Subcutaneous abdominal adipose tissue (tissue), 5 donors: ENCODE results near the gene NUDCD2.
"Not testable (repeated sequence)": the region's sequence is repeated elsewhere in the genome, so short reads cannot be mapped to it uniquely, and the experiment has no call there.

Experiments
- H3K27ac ChIP-seq: one replicate; pipeline ENCODE4 v1.7.0; 2013; ENCODE audit warnings: low read depth, mild to moderate bottlenecking, inconsistent platforms, low read length, moderate library complexity
- H3K27me3 ChIP-seq, 5 donors: one replicate each; pipeline ENCODE4 v1.7.0; 2013; ENCODE audit warnings: low read length in 5 of 5, inconsistent platforms in 1 of 5; ENCODE audit not compliant: control insufficient read depth in 5 of 5, insufficient read depth in 4 of 5
- H3K36me3 ChIP-seq, 5 donors: one replicate each; pipeline ENCODE4 v1.7.0; 2013; ENCODE audit warnings: low read length in 5 of 5; ENCODE audit not compliant: control insufficient read depth in 5 of 5, insufficient read depth in 5 of 5
- H3K4me1 ChIP-seq, 5 donors: one replicate each; pipeline ENCODE4 v1.7.0; 2013; ENCODE audit warnings: low read length in 5 of 5, mild to moderate bottlenecking in 3 of 5, moderate library complexity in 1 of 5; ENCODE audit not compliant: control insufficient read depth in 5 of 5, insufficient read depth in 5 of 5
- H3K4me3 ChIP-seq, 5 donors: one replicate each; pipeline ENCODE4 v1.7.0; 2013; ENCODE audit warnings: low read length in 5 of 5, low read depth in 1 of 5
- H3K9ac ChIP-seq, 5 donors: one replicate each; pipeline ENCODE4 v1.7.0; 2013; ENCODE audit warnings: low read length in 5 of 5, mild to moderate bottlenecking in 4 of 5, moderate library complexity in 3 of 5
- H3K9me3 ChIP-seq, 5 donors: one replicate each; pipeline ENCODE4 v1.7.0; 2013; ENCODE audit warnings: low read length in 5 of 5; ENCODE audit not compliant: control insufficient read depth in 5 of 5
- donor health status: healthy.
- donor health status: healthy.
- donor health status: healthy.
- donor health status: healthy.
- donor health status: healthy.

Gene NUDCD2

DNA sequence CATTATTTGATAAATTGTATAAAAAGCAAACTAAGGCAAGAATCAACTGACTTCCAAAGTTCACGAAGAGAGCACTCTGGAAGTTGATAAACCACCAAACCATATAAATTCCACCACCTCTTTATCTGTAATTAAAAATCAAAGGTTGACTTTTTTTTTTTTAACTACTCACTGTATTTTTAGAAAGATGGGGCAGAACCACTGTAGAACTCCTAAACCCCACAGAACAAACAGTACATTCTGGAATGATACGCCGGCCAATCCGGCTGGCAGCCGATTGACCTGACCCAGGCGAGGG lies 22.9 kb downstream of the NUDCD2 start:
- Histone ChIP-seq H3K27ac (peak overlapping the region; percentile 95), H3K4me1 (peaks cover 0 to 30% (median 22%) of the 10 kb centered on the region in 5 donors), H3K9me3 (no peaks in the 10 kb centered on the region), H3K36me3 (peaks cover 9 to 14% (median 10%) of the 10 kb centered on the region in 5 donors), H3K27me3 (no peaks in the 10 kb centered on the region), H3K9ac (peak overlapping the region in 3 of 5 donors; percentile 45 to 57 (median 56)), H3K4me3 (peak overlapping the region; percentile 41 to 94 (median 84))

DNA sequence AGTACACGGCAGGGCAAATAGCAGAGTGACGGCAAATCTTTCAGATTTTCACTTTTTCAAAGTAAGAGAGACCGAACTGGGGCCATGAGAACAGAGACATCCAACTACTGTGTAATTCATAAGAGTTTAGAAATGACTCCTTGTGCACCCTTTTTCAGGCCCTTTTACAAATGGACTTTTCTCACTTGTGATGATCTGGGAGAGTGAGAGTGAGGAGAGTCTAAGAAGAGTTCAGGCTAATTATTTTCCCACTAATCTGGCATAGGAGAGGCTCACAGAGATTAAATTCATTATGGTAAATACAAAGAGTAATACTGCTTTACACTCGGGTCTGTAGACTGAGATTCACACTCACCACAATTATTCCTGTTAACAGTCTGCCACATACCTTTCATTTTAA lies 23.4 kb downstream of the NUDCD2 start:
- Histone ChIP-seq H3K27me3 (no peaks in the 10 kb centered on the region), H3K9ac (peak overlapping the region in 4 of 5 donors; percentile 4 to 57 (median 31)), H3K36me3 (peaks cover 6 to 10% (median 7%) of the 10 kb centered on the region in 5 donors), H3K4me3 (peak overlapping the region in 4 of 5 donors; percentile 41 to 94 (median 84)), H3K9me3 (no peaks in the 10 kb centered on the region), H3K27ac (peak overlapping the region; percentile 95), H3K4me1 (peaks cover 0 to 30% (median 22%) of the 10 kb centered on the region in 5 donors)

DNA sequence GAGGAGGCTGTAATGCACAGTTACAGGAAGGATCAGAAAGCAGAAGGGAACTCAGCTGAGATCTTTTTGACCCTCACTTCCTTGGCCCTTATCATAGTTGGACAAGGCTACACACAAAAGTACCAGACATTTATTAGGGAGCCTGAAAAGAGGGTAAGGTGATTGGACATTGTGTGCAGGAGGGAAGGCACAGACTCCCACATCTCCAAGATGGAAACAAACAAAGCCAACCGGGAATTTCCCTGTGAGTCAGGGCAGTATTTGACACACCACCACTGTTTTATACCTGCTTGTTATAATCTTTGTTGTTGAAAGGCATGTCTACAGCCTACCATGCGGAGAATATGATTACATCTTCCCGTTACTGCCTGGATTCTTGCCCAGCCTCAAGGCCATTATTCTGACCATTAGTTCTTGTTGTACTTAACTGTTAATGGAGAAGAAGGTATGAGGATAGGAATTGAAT lies 25.5 kb downstream of the NUDCD2 start:
- Histone ChIP-seq H3K4me1 (peaks cover 0 to 18% (median 16%) of the 10 kb centered on the region in 5 donors), H3K27ac (no peak overlapping the region), H3K9me3 (no peaks in the 10 kb centered on the region)

DNA sequence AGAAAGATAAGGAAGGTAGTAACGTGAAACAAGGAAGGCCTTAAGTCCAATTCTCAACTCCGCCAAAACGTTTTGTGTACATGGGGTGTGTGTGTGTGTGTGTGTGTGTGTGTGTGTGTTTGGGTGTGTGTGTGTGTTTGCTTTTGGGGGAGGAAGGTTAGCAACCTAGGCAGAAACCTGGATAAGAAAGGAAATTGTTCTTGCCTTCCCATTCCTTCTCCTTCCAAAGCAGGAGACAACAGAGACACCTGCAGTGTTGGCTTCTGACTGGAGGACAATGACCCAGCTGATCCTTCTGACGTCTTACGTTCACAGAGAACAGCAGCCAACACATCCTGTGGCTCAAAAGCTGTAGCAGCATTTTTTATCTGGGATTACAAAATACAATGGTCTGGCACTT lies 26.6 kb downstream of the NUDCD2 start:
- Histone ChIP-seq H3K4me1 (peaks cover 0 to 7% (median 5%) of the 10 kb centered on the region in 5 donors), H3K27ac (no peak overlapping the region), H3K9ac (no peak overlapping the region)

More for the DNA sequence above, 25.5 kb downstream of the NUDCD2 start:
- Histone ChIP-seq H3K27me3 (no peaks in the 10 kb centered on the region), H3K9ac (no peak overlapping the region), H3K36me3 (peaks cover 0 to 2% (median 0%) of the 10 kb centered on the region in 5 donors), H3K4me3 (no peak overlapping the region)

DNA sequence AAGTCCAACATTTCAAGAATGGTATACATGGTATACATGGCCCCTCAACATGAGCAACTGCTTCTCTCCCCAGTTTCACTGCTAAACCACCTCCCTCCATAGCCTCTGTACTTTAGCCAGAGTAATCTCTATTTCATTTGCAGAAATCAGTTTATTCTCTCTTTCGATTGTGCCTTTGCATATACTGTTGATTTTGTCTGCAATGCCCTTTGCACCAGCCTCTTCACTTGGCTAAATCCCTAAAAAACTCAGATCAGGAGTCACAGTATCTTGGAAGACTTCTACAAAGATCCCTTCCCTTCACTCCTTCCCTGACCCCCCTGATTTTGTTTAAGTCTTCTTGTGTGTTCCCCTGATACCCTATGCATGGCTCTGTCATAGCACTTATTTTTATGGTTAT lies 27.4 kb downstream of the NUDCD2 start:
- Histone ChIP-seq H3K27me3 (no peaks in the 10 kb centered on the region), H3K27ac (no peak overlapping the region), H3K9ac (no peak overlapping the region), H3K4me1 (peaks cover 0 to 3% (median 0%) of the 10 kb centered on the region in 5 donors), H3K9me3 (no peaks in the 10 kb centered on the region), H3K4me3 (no peak overlapping the region), H3K36me3 (no peaks in the 10 kb centered on the region)

More for the DNA sequence above, 26.6 kb downstream of the NUDCD2 start:
- Histone ChIP-seq H3K27me3 (no peaks in the 10 kb centered on the region), H3K9me3 (no peaks in the 10 kb centered on the region), H3K4me3 (no peak overlapping the region), H3K36me3 (no peaks in the 10 kb centered on the region)

DNA sequence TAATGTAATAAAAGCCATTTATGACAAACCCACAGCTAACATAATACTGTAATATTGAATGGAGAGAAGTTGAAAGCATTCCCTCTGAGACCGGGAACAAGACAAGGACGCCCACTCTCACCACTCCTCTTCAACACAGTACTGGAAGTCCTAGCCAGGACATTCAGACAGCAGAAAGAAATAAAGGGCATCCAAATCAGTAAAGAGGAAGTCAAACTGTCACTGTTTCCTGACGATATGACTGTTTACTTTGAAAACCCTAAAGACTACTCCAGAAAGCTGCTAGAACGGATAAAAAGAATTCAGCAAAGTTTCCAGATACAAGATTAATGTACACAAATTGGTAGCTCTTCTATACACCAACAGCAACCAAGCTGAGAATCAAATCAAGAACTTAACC lies 33.8 kb downstream of the NUDCD2 start:
- H3K27ac ChIP-seq, H3K4me1 ChIP-seq, H3K4me3 ChIP-seq, H3K9me3 ChIP-seq, H3K9ac ChIP-seq, H3K27me3 ChIP-seq, H3K36me3 ChIP-seq: not testable (repeated sequence)

DNA sequence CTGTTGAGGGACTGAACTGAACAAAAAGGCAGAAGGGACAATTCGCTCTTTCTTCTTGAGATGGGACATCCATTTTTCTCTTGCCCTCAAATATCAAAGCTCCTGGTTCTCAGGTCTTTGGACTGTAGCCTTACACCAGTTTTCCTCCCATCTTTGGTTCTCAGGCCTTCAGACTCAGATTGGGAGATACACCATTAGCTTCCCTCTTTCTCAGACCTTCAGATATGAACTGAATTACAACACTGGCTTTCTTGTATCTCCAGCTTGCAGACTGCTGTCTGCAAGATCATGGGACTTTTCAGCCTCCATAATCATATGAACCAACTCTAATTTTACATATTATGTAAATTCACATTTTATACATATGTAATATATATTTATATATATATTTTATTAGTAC lies 35.1 kb downstream of the NUDCD2 start:
- no peak overlapping the region for H3K9ac ChIP-seq
- H3K4me1 ChIP-seq = no peaks in the 10 kb centered on the region
- no peaks in the 10 kb centered on the region for H3K9me3 ChIP-seq
- H3K27ac ChIP-seq = no peak overlapping the region
- H3K36me3 ChIP-seq = no peaks in the 10 kb centered on the region
- no peaks in the 10 kb centered on the region for H3K27me3 ChIP-seq
- no peak overlapping the region for H3K4me3 ChIP-seq

DNA sequence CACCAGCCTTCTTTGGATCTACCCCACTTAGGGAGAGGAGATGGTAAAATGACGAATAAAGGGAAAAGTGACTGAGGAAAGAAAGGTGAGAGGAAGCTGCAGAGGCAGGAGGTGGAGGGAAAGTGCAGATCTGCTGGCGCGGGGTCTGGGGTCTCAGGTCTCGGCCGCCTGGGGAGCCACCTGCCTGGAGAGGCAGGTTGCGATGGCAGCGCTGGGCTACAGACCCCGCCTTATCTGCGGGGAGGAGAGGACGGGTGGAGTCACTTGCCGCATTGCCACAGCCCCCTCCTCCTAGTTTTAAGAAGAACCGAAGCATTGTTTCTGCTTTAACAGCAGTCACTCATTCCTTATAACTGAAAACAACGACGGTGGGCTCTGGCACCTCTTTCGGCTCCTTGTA lies 44.2 kb downstream of the NUDCD2 start:
- not testable (repeated sequence) for H3K36me3 ChIP-seq, H3K9ac ChIP-seq

DNA sequence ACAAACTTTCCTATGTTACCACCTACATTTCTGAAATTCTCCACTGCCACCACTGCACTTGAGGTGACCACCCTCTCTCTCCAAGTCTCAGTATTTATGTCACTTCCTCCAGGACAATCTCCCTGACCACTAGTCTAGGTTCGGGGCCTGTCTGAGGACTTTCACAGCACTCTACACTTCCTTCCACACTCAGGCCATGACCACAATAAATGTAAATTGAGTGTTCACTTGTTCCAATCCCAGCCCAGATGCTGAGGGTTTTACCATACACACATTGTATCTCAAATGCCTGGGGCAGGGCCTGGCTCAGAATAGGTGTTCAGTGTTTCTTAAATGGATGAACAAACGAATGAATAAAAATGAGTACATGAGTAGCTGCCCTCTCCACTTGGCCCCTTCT lies 49.4 kb downstream of the NUDCD2 start:
- no peak overlapping the region for H3K27ac ChIP-seq
- no peak overlapping the region for H3K4me3 ChIP-seq
- no peaks in the 10 kb centered on the region for H3K36me3 ChIP-seq
- H3K27me3 ChIP-seq = peaks cover 0 to 8% (median 1%) of the 10 kb centered on the region in 5 donors
- H3K9ac ChIP-seq = no peak overlapping the region
- no peaks in the 10 kb centered on the region for H3K9me3 ChIP-seq
- peaks cover 0 to 10% (median 9%) of the 10 kb centered on the region in 5 donors for H3K4me1 ChIP-seq

More for the DNA sequence above, 44.2 kb downstream of the NUDCD2 start:
- H3K27me3 ChIP-seq = peaks cover 0 to 13% (median 4%) of the 10 kb centered on the region in 5 donors
- not testable (repeated sequence) for H3K27ac ChIP-seq, H3K4me1 ChIP-seq, H3K4me3 ChIP-seq, H3K9me3 ChIP-seq

DNA sequence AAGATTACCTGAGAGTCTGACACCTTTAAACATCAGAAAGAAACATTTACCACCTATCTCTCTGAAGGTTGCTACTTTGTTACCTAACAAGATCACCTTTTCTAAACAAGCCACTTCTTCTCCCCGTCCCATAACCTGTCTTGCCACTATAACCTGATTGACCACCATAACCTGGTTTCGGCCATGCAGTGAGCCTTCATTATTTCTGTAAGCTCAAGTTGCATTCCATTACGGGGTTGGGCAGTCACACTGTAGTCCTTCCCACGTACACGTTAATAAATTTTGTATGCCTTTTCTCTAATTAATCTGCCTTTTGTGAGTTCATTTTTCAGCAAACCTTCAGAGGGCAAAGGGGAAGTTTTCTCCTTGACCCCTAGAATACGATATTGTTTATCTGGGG lies 50.5 kb downstream of the NUDCD2 start:
- H3K27ac ChIP-seq = no peak overlapping the region

More for the DNA sequence above, 50.5 kb downstream of the NUDCD2 start:
- Histone ChIP-seq H3K27me3 (no peaks in the 10 kb centered on the region), H3K9me3 (no peaks in the 10 kb centered on the region), H3K36me3 (no peaks in the 10 kb centered on the region), H3K9ac (no peak overlapping the region), H3K4me3 (no peak overlapping the region), H3K4me1 (peaks cover 0 to 10% (median 9%) of the 10 kb centered on the region in 5 donors)
